Keratinocyte (primary cell): Measurements from ENCODE around the gene CDS2. TPM values are rescaled to one million over a fixed set of nuclear protein-coding genes. Genes with fewer than 3 reads are reported as not detected.
A peak's percentile ranks its signal among the peaks of the same experiment; 100 is the strongest.

Experiments used
- DNase-seq: peaks from one replicate; pipeline ENCODE4 v3.0.0-alpha.2; 2011; ENCODE audit warnings: low read depth, missing footprints, low spot score
- FAIRE-seq: peaks from 2 replicates; lab custom pipeline; 2011; peaks lifted over from hg19 to GRCh38; lab: Jason Lieb, UNC
- H2AFZ ChIP-seq: 2 replicates; pipeline ENCODE4 v1.6.0; 2012; ENCODE audit warnings: low read length, control low read depth, inconsistent platforms; ENCODE audit not compliant: control insufficient read depth
- H3K27ac ChIP-seq: 2 replicates; pipeline ENCODE4 v1.5.1; 2011; ENCODE audit warnings: low read length; ENCODE audit not compliant: control insufficient read depth, insufficient read depth
- H3K27me3 ChIP-seq: 3 replicates; pipeline ENCODE4 v1.6.0; 2011; ENCODE audit warnings: low read length; ENCODE audit not compliant: control insufficient read depth, insufficient read depth; ENCODE audit errors: extremely low read depth
- H3K36me3 ChIP-seq, 2 experiments: 2 replicates in 1 of 2; 3 replicates in 1 of 2; pipeline ENCODE4 v1.5.1; 2011; ENCODE audit warnings: low read length in 2 of 2, mild to moderate bottlenecking in 1 of 2; ENCODE audit not compliant: control insufficient read depth in 2 of 2, insufficient read depth in 2 of 2; ENCODE audit errors: extremely low read depth in 1 of 2
- H3K4me1 ChIP-seq: 3 replicates; pipeline ENCODE4 v1.5.1; 2011; ENCODE audit warnings: low read length; ENCODE audit not compliant: control insufficient read depth, insufficient read depth; ENCODE audit errors: extremely low read depth
- H3K4me2 ChIP-seq: 3 replicates; pipeline ENCODE4 v1.6.0; 2011; ENCODE audit warnings: low read depth, low read length; ENCODE audit not compliant: control insufficient read depth, insufficient read depth; ENCODE audit errors: extremely low read depth
- H3K4me3 ChIP-seq, 3 experiments: fragments of 200-600 bp in 1 of 3; sonication (generic) in 1 of 3; 2 replicates in 2 of 3; 3 replicates in 1 of 3; pipeline ENCODE4 v1.5.1; 2011 to 2016; ENCODE audit warnings: low read length in 3 of 3, mild to moderate bottlenecking in 3 of 3, control low read depth in 2 of 3, inconsistent platforms in 1 of 3, low read depth in 1 of 3, mixed read lengths in 1 of 3, mixed run types in 1 of 3, moderate library complexity in 1 of 3; ENCODE audit not compliant: control insufficient read depth in 2 of 3, insufficient read depth in 2 of 3; ENCODE audit errors: extremely low read depth in 1 of 3
- H3K79me2 ChIP-seq: 2 replicates; pipeline ENCODE4 v1.6.0; 2012; ENCODE audit warnings: low read length; ENCODE audit not compliant: control insufficient read depth, insufficient read depth
- H3K9ac ChIP-seq: 3 replicates; pipeline ENCODE4 v1.6.0; 2011; ENCODE audit warnings: low read length; ENCODE audit not compliant: control insufficient read depth, insufficient read depth; ENCODE audit errors: extremely low read depth
- H3K9me1 ChIP-seq: 3 replicates; pipeline ENCODE4 v1.6.0; 2011; ENCODE audit warnings: low read length; ENCODE audit not compliant: control insufficient read depth, insufficient read depth; ENCODE audit errors: extremely low read depth
- H3K9me3 ChIP-seq: 2 replicates; pipeline ENCODE4 v1.5.1; 2012; ENCODE audit warnings: low read depth, low read length; ENCODE audit not compliant: control insufficient read depth
- H4K20me1 ChIP-seq: 3 replicates; pipeline ENCODE4 v1.6.0; 2011; ENCODE audit warnings: low read length; ENCODE audit not compliant: control insufficient read depth, insufficient read depth; ENCODE audit errors: extremely low read depth
- CTCF ChIP-seq, 3 experiments: IDR thresholded peaks in 1 of 3; conservative IDR thresholded peaks in 1 of 3; optimal IDR thresholded peaks in 1 of 3; 2 replicates in 2 of 3; 3 replicates in 1 of 3; pipeline versions ENCODE3 to v1.5.1; 2011; ENCODE audit warnings: low read length in 3 of 3, mild to moderate bottlenecking in 3 of 3, moderate library complexity in 2 of 3, control low read depth in 1 of 3, inconsistent platforms in 1 of 3; ENCODE audit not compliant: insufficient read depth in 2 of 3; ENCODE audit errors: extremely low read depth in 1 of 3
- EZH2 ChIP-seq: IDR thresholded peaks from one replicate; pipeline ENCODE4 v1.6.1; 2012; ENCODE audit warnings: inconsistent platforms, mild to moderate bottlenecking, low read length, moderate library complexity
- dilution Hi-C: fragments of 300-500 bp; cut with MboI; formaldehyde crosslinking; loops from one replicate; pipeline ENCODE4 v1.7.0; 2020; ENCODE audit warnings: low sequenced_read_pairs; ENCODE audit not compliant: extremely low pct_ligation_motif_present
- polyA plus RNA-seq, 5 experiments: library from polyadenylated mRNA; depleted of rRNA in 3 of 5; stranded (reverse) in 3 of 5; stranded (forward) in 1 of 5; unstranded in 1 of 5; fragments of >200 nt; gene quantifications; 1 replicate in 1 of 5; 2 replicates in 3 of 5; 3 replicates in 1 of 5; pipeline versions ENCODE4 v1.2.1 to v1.2.3, GENCODE V29; 2011 to 2012; ENCODE audit warnings: missing spikeins in 2 of 5, low read depth in 1 of 5, low replicate concordance in 1 of 5

CDS2 gene
- polyA plus RNA-seq, 1 donor (not counting 4 experiments of a cell fraction or from before 2014, with no cell fraction given) = 67.1 TPM

DNA sequence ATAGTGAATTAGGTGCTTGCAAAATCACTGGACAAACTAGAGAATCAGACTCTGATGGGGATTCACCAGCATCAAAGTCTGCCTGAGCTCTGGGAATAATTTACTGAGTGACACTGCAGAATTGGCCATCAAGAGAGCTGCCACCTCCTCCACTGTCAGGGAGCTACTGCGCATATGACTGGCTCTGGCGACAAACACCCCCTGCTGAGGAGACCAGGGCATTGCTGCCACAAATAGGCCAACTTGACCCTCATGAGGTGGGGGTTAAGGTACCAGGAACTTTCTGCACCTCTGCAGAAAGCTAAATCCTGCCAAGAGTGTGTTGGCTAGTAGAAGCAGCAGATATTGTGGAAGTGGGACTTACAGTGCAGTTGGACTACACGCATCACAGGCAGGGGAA is 88.0 kb downstream of the CDS2 start:
- H3K79me2 ChIP-seq = no peaks in the 10 kb centered on the region
- no peaks in the 10 kb centered on the region for H3K9me3 ChIP-seq
- H4K20me1 ChIP-seq = peaks cover 2% of the 10 kb centered on the region
- dilution Hi-C loops = no loop called here
- H3K4me2 ChIP-seq = no peak overlapping the region
- no peaks in the 10 kb centered on the region for H3K36me3 ChIP-seq
- no peak overlapping the region for H3K4me3 ChIP-seq
- no peak overlapping the region for H2AFZ ChIP-seq
- no peak overlapping the region for H3K27ac ChIP-seq
- no peaks in the 10 kb centered on the region for H3K9me1 ChIP-seq
- H3K27me3 ChIP-seq = no peaks in the 10 kb centered on the region
- no peak overlapping the region for H3K9ac ChIP-seq
- DNase-seq (no peak), FAIRE-seq (no peak)
- no peak for TF ChIP-seq CTCF (optimal IDR thresholded peaks at IDR 0.05 in 1 of 3, IDR thresholded peaks at IDR 0.05 in 1 of 3, conservative IDR thresholded peaks at IDR 0.05 in 1 of 3; ENCODE audit: extremely low read depth in 1 of 3, insufficient read depth in 2 of 3, low read length in 3 of 3)
- no peak for TF ChIP-seq EZH2
- peaks cover 4% of the 10 kb centered on the region for H3K4me1 ChIP-seq

GRCh38 chr20:5215672-5216304 is 89.0 kb downstream of the CDS2 start:
- Histone ChIP-seq H2AFZ (no peak overlapping the region), H3K4me2 (no peak overlapping the region), H3K4me1 (peaks cover 11% of the 10 kb centered on the region), H3K9me3 (no peaks in the 10 kb centered on the region), H3K27ac (no peak overlapping the region), H3K79me2 (no peaks in the 10 kb centered on the region), H4K20me1 (peaks cover 2% of the 10 kb centered on the region), H3K9ac (no peak overlapping the region), H3K27me3 (no peaks in the 10 kb centered on the region), H3K9me1 (no peaks in the 10 kb centered on the region), H3K4me3 (no peak overlapping the region), H3K36me3 (no peaks in the 10 kb centered on the region)
- no peak for TF ChIP-seq CTCF (optimal IDR thresholded peaks at IDR 0.05 in 1 of 3, IDR thresholded peaks at IDR 0.05 in 1 of 3, conservative IDR thresholded peaks at IDR 0.05 in 1 of 3; ENCODE audit: extremely low read depth in 1 of 3, insufficient read depth in 2 of 3, low read length in 3 of 3)
- no peak for TF ChIP-seq EZH2
- dilution Hi-C loops = no loop called here
- DNase-seq (no peak), FAIRE-seq (peak; percentile 29)
